Activated B cell treated with CpG ODN at 0.5 μM for 24 hours (primary cell): ENCODE results near the gene RADIL. TPM values are rescaled to one million over a fixed set of nuclear protein-coding genes. Genes with fewer than 3 reads are reported as not detected.
"Not testable (repeated sequence)": the region's sequence is repeated elsewhere in the genome, so short reads cannot be mapped to it uniquely, and the experiment has no call there.

Source experiments
- ATAC-seq: fragments of 200-7000 bp; cut with Tn5 transposase; one replicate; pipeline ENCODE4 v1.10.0; 2021; ENCODE audit warnings: low read depth, mild to moderate bottlenecking, moderate library complexity
- CTCF ChIA-PET: fragments of 350-600 bp; sonication (Branson Sonifier 250); formaldehyde crosslinking; loops from one replicate; lab custom pipeline; 2021; ENCODE audit warnings: antibody characterized with exemption; lab: Charles Lee
- POLR2A ChIA-PET: fragments of 350-600 bp; sonication (Branson Sonifier 250); formaldehyde crosslinking; loops from one replicate; lab custom pipeline; 2021; ENCODE audit warnings: antibody characterized with exemption; lab: Charles Lee
- DNase-seq: peaks from one replicate; pipeline ENCODE4 v3.0.0; 2022
- H3K27ac Mint-ChIP-seq: one replicate; pipeline ENCODE4 v1.8.0; 2020; ENCODE audit warnings: mixed read lengths
- H3K27me3 Mint-ChIP-seq: one replicate; pipeline ENCODE4 v1.8.0; 2021; ENCODE audit warnings: mixed read lengths
- H3K36me3 Mint-ChIP-seq: one replicate; pipeline ENCODE4 v1.8.0; 2021; ENCODE audit warnings: low read depth, mixed read lengths
- H3K4me1 Mint-ChIP-seq: one replicate; pipeline ENCODE4 v1.8.0; 2021; ENCODE audit warnings: mixed read lengths
- H3K4me3 Mint-ChIP-seq: one replicate; pipeline ENCODE4 v1.8.0; 2020; ENCODE audit warnings: mild to moderate bottlenecking, mixed read lengths
- H3K9me3 Mint-ChIP-seq: one replicate; pipeline ENCODE4 v1.8.0; 2020; ENCODE audit warnings: mixed read lengths
- intact Hi-C: fragments of 100-400 bp; cut with micrococcal nuclease; formaldehyde crosslinking; loops from one replicate; pipeline ENCODE4 v1.15.1; 2024
- total RNA-seq: library from RNA; stranded (reverse); gene quantifications from 2 replicates; pipeline ENCODE4 v1.2.3, GENCODE V29; 2022
- TF ChIP-seq, protein P1 (sequence below): fragments of 200-600 bp; IDR thresholded peaks from one replicate; pipeline ENCODE4 v1.8.0; 2022; ENCODE audit warnings: antibody characterized with exemption, mild to moderate bottlenecking

The RADIL gene
- total RNA-seq, 1 donor from 2014 or later: not detected

DNA sequence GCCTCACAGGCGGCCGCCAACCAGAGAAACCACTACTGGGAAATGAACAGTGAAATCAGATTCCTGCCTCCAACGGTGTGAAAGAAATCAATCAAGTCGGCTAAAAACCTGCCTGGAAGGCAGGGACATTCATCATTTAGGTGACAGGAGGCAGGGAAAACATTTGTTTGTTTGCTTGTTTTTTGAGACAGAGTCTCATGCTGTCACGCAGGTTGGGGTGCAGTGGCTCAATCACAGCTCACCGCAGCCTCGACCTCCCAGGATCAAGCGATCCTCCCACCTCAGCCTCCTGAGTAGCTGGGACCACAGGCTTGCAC is 77.6 kb downstream of the RADIL start:
- H3K4me1 Mint-ChIP-seq: peaks cover 11% of the 10 kb centered on the region
- DNase-seq: no peak
- CTCF ChIA-PET: no interaction called here
- H3K4me3 Mint-ChIP-seq: no peak overlapping the region
- no peaks in the 10 kb centered on the region for H3K9me3 Mint-ChIP-seq
- no peaks in the 10 kb centered on the region for H3K36me3 Mint-ChIP-seq
- POLR2A ChIA-PET: interaction anchor here (0.6 kb wide), 1 partner anchor 40 kb away, joined by 3 read pairs; no protein-coding TSS in a partner anchor
- no peak overlapping the region for H3K27ac Mint-ChIP-seq
- no peak for ATAC-seq
- intact Hi-C loops: no loop called here
- H3K27me3 Mint-ChIP-seq: peaks cover 6% of the 10 kb centered on the region
- TF ChIP-seq, protein P1, sequence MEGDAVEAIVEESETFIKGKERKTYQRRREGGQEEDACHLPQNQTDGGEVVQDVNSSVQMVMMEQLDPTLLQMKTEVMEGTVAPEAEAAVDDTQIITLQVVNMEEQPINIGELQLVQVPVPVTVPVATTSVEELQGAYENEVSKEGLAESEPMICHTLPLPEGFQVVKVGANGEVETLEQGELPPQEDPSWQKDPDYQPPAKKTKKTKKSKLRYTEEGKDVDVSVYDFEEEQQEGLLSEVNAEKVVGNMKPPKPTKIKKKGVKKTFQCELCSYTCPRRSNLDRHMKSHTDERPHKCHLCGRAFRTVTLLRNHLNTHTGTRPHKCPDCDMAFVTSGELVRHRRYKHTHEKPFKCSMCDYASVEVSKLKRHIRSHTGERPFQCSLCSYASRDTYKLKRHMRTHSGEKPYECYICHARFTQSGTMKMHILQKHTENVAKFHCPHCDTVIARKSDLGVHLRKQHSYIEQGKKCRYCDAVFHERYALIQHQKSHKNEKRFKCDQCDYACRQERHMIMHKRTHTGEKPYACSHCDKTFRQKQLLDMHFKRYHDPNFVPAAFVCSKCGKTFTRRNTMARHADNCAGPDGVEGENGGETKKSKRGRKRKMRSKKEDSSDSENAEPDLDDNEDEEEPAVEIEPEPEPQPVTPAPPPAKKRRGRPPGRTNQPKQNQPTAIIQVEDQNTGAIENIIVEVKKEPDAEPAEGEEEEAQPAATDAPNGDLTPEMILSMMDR: no peak

- intact Hi-C loops: no loop called here
- Mint-ChIP-seq H3K9me3 (no peaks in the 10 kb centered on the region), H3K27ac (no peak overlapping the region), H3K36me3 (no peaks in the 10 kb centered on the region), H3K4me1 (peaks cover 9% of the 10 kb centered on the region), H3K27me3 (peaks cover 4% of the 10 kb centered on the region), H3K4me3 (no peak overlapping the region)
- TF ChIP-seq, protein P1: no peak
- CTCF ChIA-PET: no interaction called here
- DNase-seq (no peak), ATAC-seq (no peak)
- POLR2A ChIA-PET: no interaction called here
These were observed 78.2 kb downstream of the RADIL start for GRCh38 chr7:4805110-4805983.

- ATAC-seq: no peak
- no peaks in the 10 kb centered on the region for H3K4me1 Mint-ChIP-seq
- H3K9me3 Mint-ChIP-seq: no peaks in the 10 kb centered on the region
- TF ChIP-seq, protein P1: no peak
- intact Hi-C loops: no loop called here
- ChIA-PET POLR2A (no interaction called here), CTCF (no interaction called here)
- H3K27me3 Mint-ChIP-seq: no peaks in the 10 kb centered on the region
- no peaks in the 10 kb centered on the region for H3K36me3 Mint-ChIP-seq
- H3K27ac Mint-ChIP-seq: no peak overlapping the region
- no peak overlapping the region for H3K4me3 Mint-ChIP-seq
- no peak for DNase-seq
These were observed 79.9 kb downstream of the RADIL start for GRCh38 chr7:4803397-4804241.

DNA sequence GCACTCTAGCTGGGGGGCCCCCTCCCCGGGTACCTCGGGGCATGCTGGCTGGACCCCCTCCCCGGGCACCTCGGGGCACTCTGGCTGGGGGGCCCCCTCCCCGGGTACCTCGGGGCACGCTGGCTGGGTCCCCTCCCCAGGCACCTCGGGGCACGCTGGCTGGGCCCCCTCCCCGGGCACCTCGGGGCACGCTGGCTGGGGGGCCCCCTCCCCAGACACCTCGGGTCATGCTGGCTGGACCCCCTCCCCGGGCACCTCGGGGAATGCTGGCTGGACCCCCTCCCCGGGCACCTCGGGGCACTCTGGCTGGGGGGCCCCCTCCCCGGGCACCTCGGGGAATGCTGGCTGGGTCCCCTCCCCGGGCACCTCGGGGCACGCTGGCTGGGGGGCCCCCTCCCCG is 80.9 kb downstream of the RADIL start:
- H3K9me3 Mint-ChIP-seq, POLR2A ChIA-PET, H3K36me3 Mint-ChIP-seq, H3K4me3 Mint-ChIP-seq, DNase-seq, H3K4me1 Mint-ChIP-seq, H3K27ac Mint-ChIP-seq, CTCF ChIA-PET, intact Hi-C loops, H3K27me3 Mint-ChIP-seq, ATAC-seq: not testable (repeated sequence)

DNA sequence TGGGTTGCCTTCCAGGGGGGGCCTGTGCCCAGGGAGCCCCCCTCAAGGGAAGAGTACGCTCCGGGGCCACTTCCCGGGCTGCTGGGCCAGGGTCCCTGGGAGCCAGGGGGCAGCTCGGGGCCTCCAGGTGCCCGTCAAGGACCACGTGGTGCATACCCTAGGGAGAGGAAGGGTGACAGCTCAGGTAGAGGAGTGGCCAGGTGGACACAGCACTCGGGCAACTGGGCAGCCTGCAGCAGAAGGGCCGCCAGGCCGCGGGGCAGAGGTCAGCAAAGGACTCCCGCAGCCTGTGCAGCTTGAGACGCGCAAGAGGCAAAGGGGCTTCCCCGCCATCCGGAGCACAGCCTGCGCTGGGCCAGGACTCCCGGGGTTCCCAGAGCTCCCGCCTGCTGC is 81.7 kb downstream of the RADIL start:
- DNase-seq (no peak), ATAC-seq (no peak)
- Mint-ChIP-seq H3K9me3 (no peaks in the 10 kb centered on the region), H3K27ac (no peak overlapping the region), H3K36me3 (no peaks in the 10 kb centered on the region), H3K4me3 (no peak overlapping the region), H3K27me3 (no peaks in the 10 kb centered on the region), H3K4me1 (no peaks in the 10 kb centered on the region)
- CTCF ChIA-PET: no interaction called here
- intact Hi-C loops: no loop called here
- TF ChIP-seq, protein P1: no peak
- POLR2A ChIA-PET: no interaction called here
